Thoracic aorta (tissue), 2 donors: Measurements from ENCODE around the gene PCYOX1L. TPM values are rescaled to one million over a fixed set of nuclear protein-coding genes. Genes with fewer than 3 reads are reported as not detected.

Source experiments
- ATAC-seq: fragments of 150-250 bp; one replicate; pipeline ENCODE4 v1.8.0; 2017; ENCODE audit warnings: low read depth; ENCODE audit not compliant: insufficient number of reproducible peaks, low FRiP score
- DNase-seq: peaks from one replicate; pipeline ENCODE4 v3.0.0-alpha.2; 2020; ENCODE audit warnings: low spot score
- H3K27ac ChIP-seq, 2 donors: fragments of 200-600 bp; sonication (generic); 1 replicate in 1 of 2; 2 replicates in 1 of 2; pipeline ENCODE4 v1.5.1; 2016; ENCODE audit warnings: mild to moderate bottlenecking in 2 of 2, moderate library complexity in 2 of 2
- H3K27me3 ChIP-seq: fragments of 200-600 bp; sonication (generic); replicated peaks from 2 replicates; pipeline ENCODE4 v1.6.0; 2016; ENCODE audit warnings: mild to moderate bottlenecking; ENCODE audit not compliant: insufficient read depth
- H3K36me3 ChIP-seq: fragments of 200-600 bp; sonication (generic); one replicate; pipeline ENCODE4 v1.5.1; 2016
- H3K4me1 ChIP-seq, 2 donors: fragments of 200-600 bp; sonication (generic); 1 replicate in 1 of 2; 2 replicates in 1 of 2; pipeline versions ENCODE4 v1.5.1 to v1.6.0; 2016; ENCODE audit warnings: low read depth in 2 of 2, mild to moderate bottlenecking in 1 of 2; ENCODE audit not compliant: control insufficient read depth in 1 of 2
- H3K4me3 ChIP-seq: fragments of 200-600 bp; sonication (generic); 2 replicates; pipeline ENCODE4 v1.5.1; 2016; ENCODE audit warnings: mild to moderate bottlenecking
- H3K9me3 ChIP-seq: fragments of 200-600 bp; sonication (generic); 2 replicates; pipeline ENCODE4 v1.5.1; 2016
- CTCF ChIP-seq: fragments of 200-600 bp; sonication (generic); IDR thresholded peaks from one replicate; pipeline ENCODE4 v1.5.1; 2019; ENCODE audit warnings: antibody characterized with exemption
- total RNA-seq, 2 donors: library from RNA; depleted of rRNA; stranded (reverse); fragments of >200 nt; gene quantifications; one replicate each; pipeline versions ENCODE4 v1.1.0 to v1.2.3, GENCODE V29; 2016

Gene PCYOX1L
- total RNA-seq: 1 to 10 TPM; 7.3 to 7.8 TPM

- DNase-seq (peak; percentile 85), ATAC-seq (peak; percentile 83)
- Histone ChIP-seq H3K9me3 (no peaks in the 10 kb centered on the region), H3K36me3 (no peaks in the 10 kb centered on the region), H3K27me3 (no peaks in the 10 kb centered on the region), H3K4me3 (peak within 1 kb of the TSS; percentile 87), H3K4me1 (peaks cover 4 to 14% of the 10 kb centered on the region in 2 donors), H3K27ac (peak within 1 kb of the TSS; percentile 44 to 63)
- no peak for TF ChIP-seq CTCF
These were observed at the start of gene PCYOX1L for GRCh38 chr5:149357370-149358293. Gene PCYOX1L, plus strand, starts transcription at chr5:149358046. Its CDS starts 23 bp downstream, at chr5:149358069.

GRCh38 chr5:149309354-149309753 lies 48.5 kb upstream of the PCYOX1L start:
- Histone ChIP-seq H3K4me1 (no peaks in the 10 kb centered on the region), H3K9me3 (no peaks in the 10 kb centered on the region), H3K27me3 (no peaks in the 10 kb centered on the region), H3K4me3 (no peak overlapping the region), H3K36me3 (no peaks in the 10 kb centered on the region), H3K27ac (no peak overlapping the region)
- no peak for TF ChIP-seq CTCF
- ATAC-seq (no peak), DNase-seq (no peak)

- DNase-seq: no peak
- H3K4me3 ChIP-seq: no peak overlapping the region
- H3K9me3 ChIP-seq: no peaks in the 10 kb centered on the region
- no peak overlapping the region for H3K27ac ChIP-seq
- no peaks in the 10 kb centered on the region for H3K4me1 ChIP-seq
- no peak for TF ChIP-seq CTCF
- no peak for ATAC-seq
- H3K27me3 ChIP-seq: no peaks in the 10 kb centered on the region
- no peaks in the 10 kb centered on the region for H3K36me3 ChIP-seq
These were observed 47.4 kb upstream of the PCYOX1L start for GRCh38 chr5:149310488-149310887.

GRCh38 chr5:149310947-149311658 lies 46.7 kb upstream of the PCYOX1L start:
- Histone ChIP-seq H3K4me3 (no peak overlapping the region), H3K27me3 (no peaks in the 10 kb centered on the region), H3K27ac (no peak overlapping the region), H3K9me3 (no peaks in the 10 kb centered on the region), H3K4me1 (no peaks in the 10 kb centered on the region), H3K36me3 (no peaks in the 10 kb centered on the region)
- TF ChIP-seq CTCF: no peak
- DNase-seq (no peak), ATAC-seq (no peak)

GRCh38 chr5:149313151-149313841 lies 44.5 kb upstream of the PCYOX1L start:
- Histone ChIP-seq H3K27ac (no peak overlapping the region), H3K36me3 (no peaks in the 10 kb centered on the region), H3K9me3 (no peaks in the 10 kb centered on the region), H3K4me3 (no peak overlapping the region), H3K27me3 (no peaks in the 10 kb centered on the region), H3K4me1 (no peaks in the 10 kb centered on the region)
- no peak for ATAC-seq
- DNase-seq: no peak
- no peak for TF ChIP-seq CTCF
